IPS-18a (cell line): ENCODE data around the gene PDSS2.
"Not testable (repeated sequence)": the region's sequence is repeated elsewhere in the genome, so short reads cannot be mapped to it uniquely, and the experiment has no call there.

Experiments used
- H3K27ac ChIP-seq: one replicate; pipeline ENCODE4 v1.5.1; 2013; ENCODE audit warnings: low read length
- H3K27me3 ChIP-seq: one replicate; pipeline ENCODE4 v1.6.1; 2013; ENCODE audit warnings: mild to moderate bottlenecking, low read length; ENCODE audit not compliant: control insufficient read depth, insufficient read depth
- H3K36me3 ChIP-seq: one replicate; pipeline ENCODE4 v1.6.1; 2013; ENCODE audit warnings: low read depth, low read length; ENCODE audit not compliant: control insufficient read depth
- H3K4me1 ChIP-seq: one replicate; pipeline ENCODE4 v1.6.1; 2013; ENCODE audit warnings: low read depth, low read length; ENCODE audit not compliant: control insufficient read depth
- H3K4me3 ChIP-seq: one replicate; pipeline ENCODE4 v1.5.1; 2013; ENCODE audit warnings: low read length
- H3K9ac ChIP-seq: one replicate; pipeline ENCODE4 v1.6.1; 2013; ENCODE audit warnings: mild to moderate bottlenecking, low read length, moderate library complexity
- H3K9me3 ChIP-seq: one replicate; pipeline ENCODE4 v1.6.1; 2013; ENCODE audit warnings: low read depth, low read length; ENCODE audit not compliant: control insufficient read depth

The PDSS2 gene

DNA sequence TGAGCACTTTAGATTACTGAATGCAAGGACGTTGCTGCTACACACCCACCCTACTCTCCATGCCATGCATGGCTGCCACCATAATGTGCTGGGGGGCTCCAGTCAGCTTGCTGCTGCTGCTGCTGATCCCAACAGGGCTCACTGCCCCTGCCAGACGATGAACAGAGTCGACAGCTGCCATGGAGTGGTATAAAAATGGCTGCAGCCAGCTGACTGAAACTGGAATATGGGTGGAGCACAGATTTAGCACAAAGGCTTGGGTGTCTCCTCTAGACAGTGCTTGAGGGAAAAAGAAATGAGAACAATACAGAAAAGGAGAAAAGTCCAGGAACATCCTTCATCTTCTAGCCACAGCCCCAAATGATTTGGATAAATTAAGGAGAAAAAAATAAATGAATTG is 150.7 kb downstream of the PDSS2 start:
- H3K4me3 ChIP-seq = no peak overlapping the region
- no peak overlapping the region for H3K9ac ChIP-seq
- no peaks in the 10 kb centered on the region for H3K4me1 ChIP-seq
- H3K36me3 ChIP-seq = no peaks in the 10 kb centered on the region
- H3K27me3 ChIP-seq = no peaks in the 10 kb centered on the region
- H3K9me3 ChIP-seq = no peaks in the 10 kb centered on the region
- H3K27ac ChIP-seq = no peak overlapping the region

DNA sequence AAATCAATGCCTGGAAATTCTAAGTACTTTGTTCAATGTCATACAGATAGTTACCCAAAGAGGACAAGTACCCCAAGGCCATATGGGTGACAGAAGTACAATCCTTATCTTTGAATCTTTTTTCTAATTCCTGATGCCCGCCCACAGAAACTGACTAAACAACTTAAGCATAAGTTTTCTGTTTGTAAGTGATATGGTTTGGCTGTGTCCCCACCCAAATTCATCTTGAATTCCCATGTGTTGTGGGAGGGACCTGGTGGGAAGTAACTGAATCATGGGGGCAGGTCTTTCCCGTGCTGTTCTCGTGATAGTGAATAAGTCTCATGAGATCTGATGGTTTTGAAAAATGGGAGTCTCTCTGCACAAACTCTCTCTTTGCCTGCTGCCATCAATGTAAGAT is 153.4 kb downstream of the PDSS2 start:
- not testable (repeated sequence) for H3K9me3 ChIP-seq, H3K27ac ChIP-seq

DNA sequence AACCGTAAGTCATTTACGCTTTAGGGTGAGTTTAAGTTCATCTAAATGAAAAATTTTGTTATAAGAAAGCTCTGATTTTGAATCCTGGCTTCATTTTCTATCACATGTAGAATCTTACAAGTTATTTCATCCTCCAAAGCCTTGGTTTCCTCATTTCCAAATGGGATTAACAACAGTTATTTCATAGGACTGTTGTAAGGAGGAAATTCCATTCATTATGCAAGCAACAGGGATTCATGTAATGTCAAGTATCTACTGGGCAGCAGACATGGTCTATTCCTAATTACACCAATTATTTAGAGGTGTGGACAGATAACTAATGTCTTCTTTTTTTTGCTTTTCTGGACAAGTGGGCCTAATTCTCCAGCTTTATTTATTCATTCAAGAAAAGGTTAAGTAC is 154.0 kb downstream of the PDSS2 start:
- Histone ChIP-seq H3K9ac (no peak overlapping the region), H3K9me3 (no peaks in the 10 kb centered on the region), H3K27ac (no peak overlapping the region), H3K36me3 (no peaks in the 10 kb centered on the region), H3K4me3 (no peak overlapping the region), H3K27me3 (no peaks in the 10 kb centered on the region), H3K4me1 (no peaks in the 10 kb centered on the region)

More for the DNA sequence above, 153.4 kb downstream of the PDSS2 start:
- H3K27me3 ChIP-seq, H3K4me1 ChIP-seq, H3K4me3 ChIP-seq, H3K9ac ChIP-seq, H3K36me3 ChIP-seq: not testable (repeated sequence)

DNA sequence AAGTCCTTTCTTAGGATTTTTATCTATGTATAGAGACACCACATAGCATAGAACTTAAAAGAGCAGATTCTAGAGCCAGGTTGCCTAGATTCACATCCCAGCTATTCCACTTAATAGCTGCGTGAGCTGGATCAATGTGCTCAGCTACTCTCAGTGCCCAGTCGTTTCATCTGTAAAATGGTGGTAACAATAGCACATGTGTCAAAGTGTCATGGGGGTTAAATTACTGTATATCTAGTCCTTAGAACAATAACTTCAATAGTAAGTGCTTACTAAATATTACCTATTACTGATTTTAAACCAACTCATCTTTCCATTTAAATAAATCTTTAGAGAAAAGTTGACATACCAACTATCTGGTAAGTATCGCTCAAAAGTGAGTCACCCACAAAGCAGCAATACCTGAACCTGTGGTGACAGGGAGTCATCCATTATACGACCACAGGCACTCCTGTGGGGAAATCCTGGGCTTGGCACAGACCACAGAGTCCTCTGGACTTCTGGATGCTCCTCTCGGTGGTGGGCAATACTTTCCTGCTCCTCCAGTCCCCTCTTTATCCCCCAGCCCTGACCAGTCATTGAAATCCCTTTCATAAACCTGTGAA is 154.8 kb downstream of the PDSS2 start:
- Histone ChIP-seq H3K4me1 (no peaks in the 10 kb centered on the region), H3K36me3 (no peaks in the 10 kb centered on the region), H3K4me3 (no peak overlapping the region), H3K9me3 (no peaks in the 10 kb centered on the region), H3K27ac (no peak overlapping the region), H3K27me3 (no peaks in the 10 kb centered on the region), H3K9ac (no peak overlapping the region)

DNA sequence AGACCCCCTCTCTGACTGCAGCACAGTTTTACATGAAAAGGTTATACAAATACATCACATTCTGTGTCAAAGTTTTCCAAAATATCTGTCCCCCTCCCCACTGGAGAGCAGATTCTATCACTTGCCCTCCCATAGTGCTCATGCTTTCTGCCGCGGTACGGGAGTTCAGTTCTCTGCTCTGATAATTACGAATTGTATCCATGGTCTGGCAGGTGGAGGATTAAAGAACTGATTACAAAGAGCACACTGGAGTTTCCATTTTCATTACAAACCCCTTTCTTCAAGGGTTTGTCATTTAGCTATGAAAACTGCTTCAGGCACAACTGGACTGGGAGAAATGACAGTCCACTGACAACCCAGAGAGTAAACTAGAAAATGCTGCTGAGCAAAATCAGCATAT is 166.0 kb downstream of the PDSS2 start:
- H3K4me1 ChIP-seq = peaks cover 15% of the 10 kb centered on the region
- H3K4me3 ChIP-seq = no peak overlapping the region
- H3K9me3 ChIP-seq = no peaks in the 10 kb centered on the region
- H3K36me3 ChIP-seq = no peaks in the 10 kb centered on the region
- H3K27me3 ChIP-seq = no peaks in the 10 kb centered on the region
- H3K27ac ChIP-seq = no peak overlapping the region
- H3K9ac ChIP-seq = no peak overlapping the region

DNA sequence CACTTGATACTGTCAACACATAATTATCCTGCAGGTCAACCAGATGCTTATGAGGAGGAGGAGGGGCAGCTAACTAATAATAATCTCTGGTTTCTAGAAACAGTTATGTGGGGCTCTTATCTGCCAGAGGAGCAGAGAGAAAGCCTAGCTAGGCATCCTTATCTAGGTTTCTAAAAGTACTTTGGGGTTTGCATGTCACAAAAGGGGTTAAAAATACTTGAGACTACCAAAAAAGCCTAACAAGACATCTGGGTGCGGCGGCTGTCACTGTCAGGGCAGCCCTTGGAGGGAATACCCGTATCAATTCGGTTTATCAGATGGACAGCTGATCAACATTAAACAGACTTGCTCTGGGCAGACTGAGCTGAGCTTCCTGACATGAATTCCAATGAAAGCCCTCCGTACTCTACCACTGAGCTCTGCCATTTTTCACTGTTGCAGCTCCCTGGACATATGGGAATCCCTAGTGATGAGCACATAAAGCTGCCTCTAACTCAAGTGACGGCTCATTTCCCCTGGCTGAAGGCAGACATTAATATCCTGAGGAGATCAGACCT is 166.6 kb downstream of the PDSS2 start:
- H3K36me3 ChIP-seq = no peaks in the 10 kb centered on the region
- H3K9me3 ChIP-seq = no peaks in the 10 kb centered on the region
- H3K27me3 ChIP-seq = no peaks in the 10 kb centered on the region
- peaks cover 15% of the 10 kb centered on the region for H3K4me1 ChIP-seq
- no peak overlapping the region for H3K27ac ChIP-seq
- H3K4me3 ChIP-seq = no peak overlapping the region
- no peak overlapping the region for H3K9ac ChIP-seq

DNA sequence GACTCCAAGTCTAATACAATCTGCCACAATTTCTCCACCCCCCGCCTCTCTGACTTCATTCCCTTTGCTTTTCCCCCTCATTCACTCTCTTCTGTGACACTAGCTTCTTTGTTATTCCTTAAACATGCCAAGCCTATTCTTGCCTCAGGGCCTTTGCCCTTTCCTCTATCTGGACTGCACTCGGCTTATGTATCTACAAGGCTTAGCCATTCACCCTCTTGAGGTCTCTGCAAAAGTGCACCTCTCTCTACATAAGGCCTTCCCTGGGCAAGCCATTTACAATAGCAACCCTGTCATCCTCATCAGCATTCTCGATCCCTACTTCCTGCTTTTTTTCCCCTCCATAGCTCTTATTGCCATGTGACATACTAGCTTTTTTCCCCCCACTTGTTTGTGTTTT is 168.9 kb downstream of the PDSS2 start:
- no peaks in the 10 kb centered on the region for H3K9me3 ChIP-seq
- no peak overlapping the region for H3K9ac ChIP-seq
- no peak overlapping the region for H3K27ac ChIP-seq
- H3K4me1 ChIP-seq = peaks cover 15% of the 10 kb centered on the region
- no peaks in the 10 kb centered on the region for H3K36me3 ChIP-seq
- no peak overlapping the region for H3K4me3 ChIP-seq
- no peaks in the 10 kb centered on the region for H3K27me3 ChIP-seq

DNA sequence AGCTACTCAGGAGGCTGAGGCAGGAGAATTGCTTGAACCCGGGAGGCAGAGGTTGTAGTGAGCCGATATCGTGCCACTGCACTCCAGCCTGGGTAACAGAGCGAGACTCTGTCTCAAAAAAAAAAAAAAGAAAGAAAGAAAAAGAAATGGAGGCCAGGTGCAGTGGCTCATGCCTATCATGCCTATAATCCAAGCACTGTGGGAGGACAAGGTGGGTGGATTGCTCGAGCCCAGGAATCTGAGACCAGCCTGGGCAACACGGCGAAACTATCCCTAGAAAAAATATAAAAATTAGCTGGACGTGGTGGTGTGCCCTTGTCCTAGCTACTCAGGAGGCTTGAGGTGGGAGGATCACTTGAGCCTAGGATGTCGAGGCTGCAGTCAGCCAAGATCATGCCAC is 170.1 kb downstream of the PDSS2 start:
- not testable (repeated sequence) for H3K9me3 ChIP-seq, H3K9ac ChIP-seq, H3K36me3 ChIP-seq, H3K27ac ChIP-seq, H3K4me3 ChIP-seq, H3K27me3 ChIP-seq
- peaks cover 18% of the 10 kb centered on the region for H3K4me1 ChIP-seq

DNA sequence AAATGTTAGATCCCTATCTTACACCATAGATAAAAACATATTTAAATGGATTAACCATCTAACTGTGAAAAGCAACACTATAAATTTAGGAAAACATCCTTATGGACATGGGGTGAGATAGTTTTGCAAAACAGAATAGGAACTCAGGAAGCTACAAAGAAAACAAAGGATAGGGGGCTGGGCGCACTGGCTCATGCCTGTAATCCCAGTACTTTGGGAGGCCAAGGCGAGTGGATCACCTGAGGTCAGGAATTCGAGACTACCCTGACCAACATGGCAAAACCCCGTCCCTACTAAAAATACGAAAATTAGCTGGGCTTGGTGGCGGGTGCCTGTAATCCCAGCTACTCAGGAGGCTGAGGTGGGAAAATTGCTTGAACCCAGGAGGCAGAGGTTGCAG is 173.7 kb downstream of the PDSS2 start:
- not testable (repeated sequence) for H3K27ac ChIP-seq, H3K27me3 ChIP-seq, H3K9ac ChIP-seq, H3K36me3 ChIP-seq, H3K4me3 ChIP-seq, H3K9me3 ChIP-seq
- peaks cover 11% of the 10 kb centered on the region for H3K4me1 ChIP-seq

DNA sequence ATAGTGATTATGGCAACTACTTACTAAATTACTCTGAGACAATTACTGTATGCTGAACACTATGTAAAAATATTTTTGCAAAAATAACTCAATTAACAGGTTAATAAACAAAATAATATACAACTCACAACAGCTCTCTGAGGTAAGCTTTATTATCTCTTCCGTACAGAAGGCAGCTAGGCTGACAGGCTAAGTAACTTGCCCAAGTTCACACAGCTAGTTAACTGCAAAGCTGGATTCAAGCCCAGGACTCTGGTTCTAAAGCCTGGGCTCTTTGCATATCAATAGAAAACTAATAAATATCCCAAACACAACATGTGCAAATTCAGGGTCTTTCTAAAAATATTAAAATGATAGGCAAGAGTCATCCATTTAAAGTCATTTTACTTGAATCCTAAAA is 174.6 kb downstream of the PDSS2 start:
- Histone ChIP-seq H3K4me3 (no peak overlapping the region), H3K36me3 (no peaks in the 10 kb centered on the region), H3K4me1 (peaks cover 11% of the 10 kb centered on the region), H3K9ac (no peak overlapping the region), H3K27ac (no peak overlapping the region), H3K27me3 (no peaks in the 10 kb centered on the region), H3K9me3 (no peaks in the 10 kb centered on the region)

DNA sequence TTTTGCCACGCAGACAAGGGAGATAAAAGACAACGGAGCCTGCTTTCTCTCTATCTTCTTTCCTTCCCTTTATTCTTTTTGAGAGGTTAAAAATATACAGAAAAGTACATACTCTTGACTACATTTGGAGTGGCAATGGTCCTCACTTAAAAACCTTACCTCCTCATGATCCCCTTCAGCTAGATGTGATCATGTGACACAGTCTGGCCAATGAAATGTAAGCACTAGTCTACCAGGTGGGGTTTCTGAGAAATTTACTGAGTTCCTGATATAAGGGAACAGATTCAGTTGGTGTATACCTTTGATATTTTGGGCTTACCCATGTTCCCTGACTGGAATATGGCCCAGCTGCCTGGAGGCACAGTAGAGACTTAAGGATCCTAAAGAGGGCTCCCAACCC is 178.6 kb downstream of the PDSS2 start:
- Histone ChIP-seq H3K9ac (no peak overlapping the region), H3K4me3 (no peak overlapping the region), H3K36me3 (no peaks in the 10 kb centered on the region)

DNA sequence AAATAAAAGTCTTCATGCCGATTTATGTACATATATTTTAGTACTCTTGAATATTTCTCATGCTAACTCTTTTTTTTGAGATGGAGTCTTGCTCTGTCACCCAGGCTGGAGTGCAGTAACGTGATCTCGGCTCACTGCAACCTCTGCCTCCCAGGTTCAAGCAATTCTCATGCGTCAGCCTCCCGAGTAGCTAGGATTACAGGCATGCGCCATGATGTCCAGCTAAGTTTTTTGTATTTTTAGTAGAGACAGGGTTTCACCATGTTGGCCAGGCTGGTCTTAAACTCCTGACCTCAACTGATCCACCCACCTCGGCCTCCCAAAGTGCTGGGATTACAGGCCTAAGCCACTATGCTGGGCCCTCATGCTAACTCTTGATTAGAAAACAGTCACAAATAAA is 179.4 kb downstream of the PDSS2 start:
- H3K4me3 ChIP-seq, H3K36me3 ChIP-seq, H3K9me3 ChIP-seq, H3K27ac ChIP-seq, H3K9ac ChIP-seq, H3K27me3 ChIP-seq: not testable (repeated sequence)
- H3K4me1 ChIP-seq = peaks cover 11% of the 10 kb centered on the region

More for the DNA sequence above, 178.6 kb downstream of the PDSS2 start:
- H3K27me3 ChIP-seq = no peaks in the 10 kb centered on the region
- H3K9me3 ChIP-seq = no peaks in the 10 kb centered on the region
- no peak overlapping the region for H3K27ac ChIP-seq
- H3K4me1 ChIP-seq = peaks cover 11% of the 10 kb centered on the region
